Measurements from ENCODE around the gene NVL. TPM values are rescaled to one million over a fixed set of nuclear protein-coding genes. Genes with fewer than 3 reads are reported as not detected.
A peak's percentile ranks its signal among the peaks of the same experiment; 100 is the strongest.

NVL gene
- total RNA-seq, 2 donors from 2014 or later = 17.7 to 19.3 TPM

DNA sequence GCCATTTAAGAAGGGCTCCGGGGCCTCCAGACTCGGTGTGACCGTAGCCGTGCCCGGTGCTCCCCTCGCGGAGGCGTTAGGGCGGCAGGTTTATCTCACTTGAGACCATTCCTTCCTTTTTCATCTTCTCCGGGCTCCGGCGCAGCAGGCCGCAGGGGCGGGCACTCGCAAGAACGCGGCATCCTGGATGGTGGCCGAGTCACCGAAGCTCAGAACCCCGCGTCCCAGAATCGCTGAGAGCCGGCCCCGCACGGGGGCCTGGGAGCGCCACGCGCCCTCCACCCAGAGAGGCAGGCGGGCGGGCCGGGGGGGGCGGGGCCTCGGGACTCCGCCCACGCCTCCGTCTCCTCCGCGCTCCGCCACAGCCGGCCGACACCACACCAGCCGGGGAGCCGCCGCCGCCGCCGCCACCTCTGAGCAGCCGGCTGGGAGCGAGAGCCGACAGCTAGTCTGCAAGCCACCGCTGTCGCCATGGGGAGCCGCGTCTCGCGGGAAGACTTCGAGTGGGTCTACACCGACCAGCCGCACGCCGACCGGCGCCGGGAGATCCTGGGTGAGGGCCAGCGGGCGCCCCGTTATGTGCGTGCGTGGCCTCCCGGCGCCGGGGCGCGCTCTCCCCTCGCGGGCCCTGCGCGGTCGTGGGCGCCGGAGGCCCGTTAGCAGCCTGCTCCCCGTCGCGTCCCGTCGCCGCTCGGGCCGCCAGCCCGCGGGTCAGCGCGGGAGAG, 146.9 kb downstream of the NVL start, which contains the start of gene DEGS1:
Gene DEGS1 (plus strand): TSS at position 375 of the 725 bp plus-strand sequence. CDS start 97 bp downstream, at position 472.
- peak; percentile 92 for DNase-seq (ENCODE audit: low spot score)
- intact Hi-C loops (cut with DNase I) = no loop called here

DNA sequence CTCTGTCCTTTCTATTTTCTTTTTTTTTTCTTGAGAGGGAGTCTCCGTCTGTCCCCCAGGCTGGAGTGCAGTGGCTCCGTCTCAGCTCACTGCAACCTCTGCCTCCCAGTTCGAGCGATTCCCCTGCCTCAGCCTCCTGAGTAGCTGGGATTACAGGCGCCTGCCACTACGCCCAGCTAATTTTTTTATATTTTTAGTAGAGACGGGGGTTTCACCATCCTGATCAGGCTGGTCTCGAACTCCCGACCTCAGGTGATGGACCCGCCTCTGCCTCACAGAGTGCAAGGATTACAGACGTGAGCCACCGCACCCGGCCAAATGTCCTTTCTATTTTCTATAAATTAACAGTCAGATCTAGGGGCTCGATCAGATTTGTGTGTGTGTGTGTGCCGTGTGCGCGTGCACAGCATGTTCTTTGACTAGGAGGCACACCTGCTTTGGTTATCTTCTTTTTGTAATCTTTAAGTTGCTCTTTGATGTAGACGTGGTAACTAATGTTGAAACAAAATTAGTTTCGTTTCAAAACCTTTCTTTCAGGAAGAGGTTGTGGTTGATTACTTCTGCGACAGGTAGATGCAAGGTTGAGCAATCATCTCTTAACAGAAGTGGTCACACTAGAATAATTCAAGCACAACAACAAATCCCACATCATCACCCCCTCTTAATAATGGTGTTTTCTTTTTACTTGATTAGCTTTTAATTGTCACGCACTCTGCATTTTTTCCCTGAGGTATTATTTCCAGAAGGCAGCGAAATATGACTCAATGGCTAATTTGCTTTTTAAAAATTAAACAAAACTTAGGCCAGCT, 147.7 kb downstream of the NVL start:
- peak; percentile 50 for DNase-seq (ENCODE audit: low spot score)
- intact Hi-C loops (cut with DNase I) = no loop called here

DNA sequence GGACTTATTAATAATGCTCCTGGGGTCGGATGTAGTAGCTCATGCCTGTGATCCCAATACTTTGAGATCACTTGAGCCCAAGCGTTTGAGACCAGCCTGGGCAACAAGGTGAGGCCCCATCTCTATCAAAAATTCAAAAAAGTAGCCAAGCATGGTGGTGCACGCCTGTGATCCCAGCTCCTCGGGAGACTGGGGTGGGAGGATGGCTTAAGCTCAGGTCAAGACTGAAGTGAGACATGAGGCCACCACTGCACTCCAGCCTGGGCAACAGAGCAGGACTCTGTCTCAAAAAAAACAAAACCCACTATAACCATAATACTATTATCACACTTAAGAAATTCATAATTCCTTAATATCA, 148.5 kb downstream of the NVL start:
- intact Hi-C loops (cut with DNase I) = no loop called here
- DNase-seq (ENCODE audit: low spot score) = no peak

DNA sequence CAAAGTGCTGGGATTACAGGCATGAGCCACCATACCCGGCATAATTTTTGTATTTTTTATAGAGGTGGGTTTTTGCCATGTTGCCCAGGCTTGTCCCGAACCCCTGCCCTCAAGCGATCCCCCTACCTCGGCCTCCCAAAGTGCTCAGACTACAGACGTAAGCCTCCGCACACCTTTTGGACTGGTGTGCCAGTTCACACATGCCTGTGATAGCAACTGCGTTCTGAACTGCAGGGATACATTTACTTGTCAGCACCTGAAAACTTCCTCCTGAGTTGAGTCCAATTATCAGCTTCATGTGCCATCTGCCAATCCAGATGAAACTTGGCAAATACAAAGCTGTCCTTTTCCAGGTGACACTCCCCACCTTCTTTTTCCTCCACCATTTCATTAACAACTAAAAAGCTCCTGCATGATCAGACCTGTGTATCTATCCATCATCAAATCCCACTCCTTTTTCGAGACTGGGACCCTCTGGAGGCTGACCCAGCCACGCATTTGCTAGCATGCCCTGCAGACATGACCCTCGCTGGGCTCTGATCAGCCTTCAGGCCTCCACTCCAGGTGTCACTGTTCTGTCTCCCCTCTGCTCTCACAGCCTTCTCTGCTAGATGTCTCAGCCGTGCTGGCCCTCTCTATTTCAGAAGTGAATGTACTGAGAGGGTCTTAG, 149.1 kb downstream of the NVL start:
- intact Hi-C loops (cut with DNase I) = no loop called here
- peak; percentile 53 for DNase-seq (ENCODE audit: low spot score)

DNA sequence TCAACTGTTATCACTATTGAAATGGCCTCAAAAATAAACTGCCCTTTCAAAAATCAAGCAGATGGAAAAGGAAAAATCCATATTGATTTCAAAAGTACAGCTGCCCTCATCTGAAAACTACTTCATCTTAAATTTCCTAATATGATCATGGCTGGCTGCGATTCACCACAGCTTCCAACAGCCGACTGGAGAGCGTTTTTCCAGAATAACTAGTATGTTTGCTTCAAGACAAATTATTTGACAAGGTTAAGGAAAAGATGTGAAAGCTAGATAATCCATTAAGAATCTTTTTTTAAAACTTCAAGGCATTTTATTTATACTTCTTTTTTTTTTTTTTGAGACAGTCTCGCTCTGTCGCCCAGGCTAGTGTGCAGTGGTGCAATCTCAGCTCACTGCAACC, 151.1 kb downstream of the NVL start:
- DNase-seq (ENCODE audit: low spot score) = no peak
- intact Hi-C loops (cut with DNase I) = no loop called here

DNA sequence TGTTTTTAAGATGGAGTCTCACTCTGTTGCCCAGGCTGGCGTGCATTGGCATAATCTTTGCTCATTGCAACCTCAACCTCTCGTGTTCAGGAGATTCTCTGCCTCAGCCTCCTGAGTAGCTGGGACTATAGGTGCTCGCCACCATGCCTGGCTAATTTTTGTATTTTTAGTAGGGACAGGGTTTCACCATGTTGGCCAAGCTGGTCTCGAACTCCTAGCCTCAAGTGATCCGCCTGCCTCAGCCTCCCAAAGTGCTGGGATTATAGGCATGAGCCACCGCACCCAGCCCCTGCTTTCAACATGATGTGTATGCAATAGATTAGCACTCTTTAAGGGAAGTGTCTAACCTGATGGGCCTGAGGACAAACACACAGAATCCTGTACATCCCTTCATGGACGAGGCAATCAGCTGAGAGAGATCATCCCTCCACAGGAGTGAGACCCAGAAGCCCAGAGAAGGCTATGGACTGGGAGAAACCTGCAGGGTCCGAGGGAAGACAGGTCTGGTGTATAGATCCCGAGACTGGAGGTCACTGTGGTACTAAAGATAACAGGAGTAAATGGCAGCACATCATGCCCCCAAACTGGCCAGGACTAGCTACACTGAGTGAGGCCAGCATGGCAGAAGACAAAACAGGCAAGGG, 152.5 kb downstream of the NVL start:
- intact Hi-C loops (cut with DNase I) = no loop called here
- DNase-seq (ENCODE audit: low spot score) = peak; percentile 26

Small RNAs within 50 kb of the gene (microRNA-seq; reads per million reads assigned to microRNA genes)
- 3.1 to 3.9 reads per million in 2 donors for gene MIR320B2 (ENCODE audit: borderline microRNAs expressed in 2 of 2)

Other genes starting within 250 kb of the NVL start
- gene FBXO28, start 216.1 kb downstream of the NVL start, total RNA-seq = 10 to 100 TPM; 26.5 to 28.1 TPM
- 100 to 1,000 TPM in 1 of 2 donors, 10 to 100 TPM in 1; 91.5 to 109 TPM for gene DEGS1, start 146.9 kb downstream of the NVL start, total RNA-seq
- 10 to 100 TPM; 62.2 to 77.7 TPM for gene CNIH4, start 26.7 kb upstream of the NVL start, total RNA-seq
- 10 to 100 TPM; 68.6 to 72.8 TPM for gene WDR26, start 104.6 kb upstream of the NVL start, total RNA-seq